GM19238 (cell line): ENCODE measurements around the gene NPPA.

Source experiments
- DNase-seq: peaks from one replicate; pipeline ENCODE4 v3.0.0; 2011; ENCODE audit warnings: low spot score; ENCODE audit not compliant: insufficient read length

NPPA gene

DNA sequence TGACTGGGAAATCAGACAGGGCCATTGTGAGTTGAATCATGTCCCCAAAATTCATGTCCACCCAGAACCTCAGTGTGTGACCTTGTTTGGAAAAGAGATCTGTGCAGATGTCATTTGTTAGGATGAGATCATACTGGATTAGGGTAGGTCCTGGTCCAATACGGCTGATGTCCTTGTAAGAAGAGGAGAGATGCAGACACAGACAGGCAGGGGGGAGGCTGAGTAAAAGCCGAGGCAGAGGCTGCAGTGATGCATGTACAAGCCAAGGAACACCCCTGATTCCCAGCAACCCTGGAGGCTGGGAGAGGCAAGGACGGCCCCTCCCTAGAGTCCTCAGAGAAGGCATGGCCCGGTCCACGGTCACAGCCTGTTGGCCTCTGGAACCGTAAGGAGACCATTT is 27.0 kb upstream of the NPPA start:
- no peak for DNase-seq

GRCh38 chr1:11874258-11874562 is 26.6 kb upstream of the NPPA start:
- no peak for DNase-seq

DNA sequence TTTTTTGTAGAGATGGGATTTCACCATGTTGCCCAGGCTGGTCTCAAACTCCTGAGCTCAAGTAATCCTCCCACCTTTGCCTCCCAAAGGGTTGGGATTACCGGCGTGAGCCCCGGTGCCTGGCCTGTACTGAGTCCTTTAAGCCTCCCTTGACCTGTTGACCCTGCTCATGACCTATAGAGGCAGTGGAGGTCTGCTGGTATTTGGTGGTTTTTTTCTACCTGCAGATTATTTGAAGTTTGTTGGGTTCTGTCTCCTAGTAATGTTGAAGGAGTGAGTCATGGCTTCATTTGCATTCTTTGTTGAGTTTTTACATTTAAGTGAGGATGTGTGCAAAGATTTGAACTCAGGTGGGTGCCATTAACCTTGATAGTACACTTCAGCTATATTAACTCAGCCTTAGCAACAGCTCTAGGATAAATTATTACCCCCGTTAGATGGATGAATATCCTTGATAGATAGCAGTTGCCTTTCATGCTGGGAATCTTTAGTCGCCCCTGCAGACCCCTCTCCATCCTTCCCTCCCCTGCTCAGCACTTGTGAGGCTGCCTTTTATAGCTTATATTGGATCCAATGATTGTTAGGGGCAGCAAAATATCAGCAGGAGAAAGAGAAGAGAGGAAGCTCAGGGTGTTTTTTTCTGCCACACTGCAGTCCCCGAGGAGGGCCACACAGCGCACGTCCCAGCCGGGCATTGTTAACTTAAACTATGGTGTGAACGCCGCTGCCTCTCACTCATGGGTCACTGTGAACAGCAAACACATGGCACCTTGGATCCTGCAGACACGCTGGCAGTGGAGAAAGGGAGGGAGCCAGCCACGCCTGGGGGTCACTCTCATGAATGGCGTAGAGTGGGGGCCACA is 26.0 kb upstream of the NPPA start:
- DNase-seq, result no peak

GRCh38 chr1:11872545-11872944 is 25.0 kb upstream of the NPPA start:
- DNase-seq, result no peak

DNA sequence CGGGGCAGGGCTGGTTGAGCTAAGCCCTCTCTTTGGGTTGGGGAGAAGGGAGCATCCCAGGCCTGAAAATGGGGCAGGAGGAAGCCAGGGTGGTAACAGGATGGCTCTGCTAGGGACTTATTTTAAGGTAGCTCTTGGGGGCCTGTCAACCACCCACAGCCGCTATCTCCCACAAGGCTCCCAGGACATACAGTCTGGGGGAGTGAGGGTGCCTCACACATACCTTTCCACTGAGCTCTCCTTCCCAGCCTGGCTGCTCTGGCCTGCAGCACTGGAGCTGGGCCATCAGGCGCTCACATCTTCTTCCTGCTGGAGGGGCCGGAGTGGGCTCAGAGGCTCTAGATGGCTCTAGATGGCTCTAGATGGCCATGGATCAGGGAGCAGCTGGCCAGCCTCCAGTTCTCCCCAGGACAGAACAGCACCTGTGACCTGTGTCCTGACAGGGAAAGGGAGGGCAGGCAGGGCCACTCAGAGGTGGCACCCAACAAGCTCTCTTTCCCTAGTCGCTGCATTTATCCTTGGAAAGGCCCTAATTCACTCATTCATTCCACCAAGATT is 22.1 kb upstream of the NPPA start:
- no peak for DNase-seq

- DNase-seq, result no peak
Measured at GRCh38 chr1:11869104-11869503, 21.5 kb upstream of the NPPA start.

- DNase-seq, result no peak
Measured at GRCh38 chr1:11868331-11868980, 20.9 kb upstream of the NPPA start.

GRCh38 chr1:11862890-11863289 is 15.3 kb upstream of the NPPA start:
- DNase-seq, result no peak

GRCh38 chr1:11860587-11860986 is 13.0 kb upstream of the NPPA start:
- no peak for DNase-seq

DNA sequence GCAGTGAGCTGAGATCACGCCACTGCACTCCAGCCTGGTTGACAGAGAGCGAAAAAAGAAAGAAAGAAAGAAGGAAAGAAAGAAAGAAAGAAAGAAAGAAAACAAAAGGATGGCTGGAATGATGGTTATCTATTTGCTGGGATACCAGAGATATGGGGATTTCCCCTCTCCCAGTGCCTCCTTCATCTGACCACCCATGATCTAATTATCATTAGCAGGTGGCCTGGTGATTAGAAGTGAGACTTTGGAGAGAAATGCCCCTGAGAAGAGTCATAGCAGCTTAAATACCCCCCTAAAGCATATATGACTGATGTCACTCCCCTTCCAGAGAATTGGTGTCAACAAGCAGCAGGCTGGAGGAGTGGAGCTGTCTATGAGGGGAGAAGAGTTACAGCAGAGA is 12.5 kb upstream of the NPPA start:
- no peak for DNase-seq

GRCh38 chr1:11858968-11859871 is 11.6 kb upstream of the NPPA start:
- DNase-seq, result peak; percentile 71

DNA sequence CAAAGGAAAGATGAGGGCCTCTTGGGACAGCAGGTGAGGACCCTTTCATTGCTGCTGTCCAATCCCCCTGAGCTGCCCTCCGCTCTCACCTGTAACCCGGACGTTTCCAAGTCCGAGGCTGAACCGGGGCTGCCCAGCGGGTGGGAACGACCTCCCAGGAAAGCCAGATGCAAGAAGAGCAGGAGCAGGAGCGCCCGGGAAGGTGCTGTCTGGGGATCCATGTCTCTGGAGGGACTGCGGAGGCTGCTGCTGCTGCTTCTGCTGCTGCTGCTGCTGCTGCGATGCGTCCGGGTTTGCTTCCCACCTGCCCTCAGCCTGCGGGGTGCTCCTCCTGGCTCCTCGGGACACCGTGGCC is 11.0 kb upstream of the NPPA start, which contains the start of gene NPPB:
Gene NPPB, minus strand, starts transcription at position 333 of the 355 bp plus-strand sequence. Its CDS starts 112 bp downstream, at position 221.
- DNase-seq, result no peak

GRCh38 chr1:11858158-11858557 is 10.6 kb upstream of the NPPA start:
- no peak for DNase-seq

- no peak for DNase-seq
Measured at GRCh38 chr1:11857164-11857851, 9.7 kb upstream of the NPPA start.

DNA sequence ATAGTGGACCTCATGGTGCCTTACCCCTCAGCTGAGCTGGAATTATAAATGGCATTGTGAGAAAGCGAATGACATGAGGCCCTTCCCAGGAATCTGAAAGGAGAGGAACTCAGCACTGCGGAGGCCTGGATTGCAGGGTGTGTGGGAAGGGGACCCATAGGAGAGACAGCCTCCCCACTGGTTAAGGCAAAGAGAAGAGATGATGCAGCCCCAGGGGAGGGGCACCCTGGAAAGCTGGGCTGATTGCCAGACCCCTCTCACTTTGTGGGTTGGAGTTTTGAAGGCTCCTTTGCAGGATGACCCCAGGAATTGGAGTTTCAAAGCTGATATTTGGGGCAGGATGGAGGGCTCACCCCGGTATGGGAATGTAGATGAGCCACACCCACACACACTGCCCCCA is 9.1 kb upstream of the NPPA start:
- DNase-seq, result no peak

DNA sequence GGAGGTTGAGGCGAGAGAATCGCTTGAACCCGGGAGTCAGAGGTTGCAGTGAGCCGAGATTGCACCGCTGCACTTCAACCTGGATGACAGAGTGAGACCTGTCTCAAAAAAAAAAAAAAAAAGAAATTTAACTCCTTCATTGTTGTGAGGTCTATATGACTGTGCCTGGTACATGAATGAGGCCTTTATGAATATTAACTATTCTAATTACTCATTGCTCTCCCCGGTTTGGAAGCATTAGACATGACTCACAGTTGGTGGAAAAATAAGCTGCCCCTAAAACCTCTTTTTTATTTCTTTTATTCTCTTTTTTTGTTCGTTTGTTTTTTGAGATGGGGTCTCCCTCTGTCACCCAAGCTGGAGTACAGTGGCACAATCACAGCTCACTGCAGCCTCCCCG is 7.8 kb upstream of the NPPA start:
- no peak for DNase-seq

GRCh38 chr1:11854519-11854918 is 6.9 kb upstream of the NPPA start:
- no peak for DNase-seq

GRCh38 chr1:11851180-11851579 is 3.6 kb upstream of the NPPA start:
- no peak for DNase-seq

- DNase-seq, result no peak
Measured at GRCh38 chr1:11850156-11850555, 2.6 kb upstream of the NPPA start.

DNA sequence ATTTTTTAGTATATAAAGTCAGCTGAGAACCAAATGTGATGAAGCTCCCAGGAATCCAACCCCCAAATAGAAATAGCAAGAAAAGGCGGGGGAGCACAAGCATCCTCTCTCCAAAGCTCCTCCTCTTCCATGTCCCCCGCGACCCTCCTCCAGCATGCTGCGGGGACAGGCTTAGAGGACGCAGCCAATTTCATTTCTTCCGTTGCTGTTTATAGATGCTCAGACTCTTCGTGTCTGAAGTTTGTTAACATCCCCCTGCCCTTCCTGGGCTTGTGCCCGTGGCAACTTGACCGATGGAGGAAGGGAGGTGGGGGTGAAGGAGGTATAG is 754 bp upstream of the NPPA start:
- no peak for DNase-seq

DNA sequence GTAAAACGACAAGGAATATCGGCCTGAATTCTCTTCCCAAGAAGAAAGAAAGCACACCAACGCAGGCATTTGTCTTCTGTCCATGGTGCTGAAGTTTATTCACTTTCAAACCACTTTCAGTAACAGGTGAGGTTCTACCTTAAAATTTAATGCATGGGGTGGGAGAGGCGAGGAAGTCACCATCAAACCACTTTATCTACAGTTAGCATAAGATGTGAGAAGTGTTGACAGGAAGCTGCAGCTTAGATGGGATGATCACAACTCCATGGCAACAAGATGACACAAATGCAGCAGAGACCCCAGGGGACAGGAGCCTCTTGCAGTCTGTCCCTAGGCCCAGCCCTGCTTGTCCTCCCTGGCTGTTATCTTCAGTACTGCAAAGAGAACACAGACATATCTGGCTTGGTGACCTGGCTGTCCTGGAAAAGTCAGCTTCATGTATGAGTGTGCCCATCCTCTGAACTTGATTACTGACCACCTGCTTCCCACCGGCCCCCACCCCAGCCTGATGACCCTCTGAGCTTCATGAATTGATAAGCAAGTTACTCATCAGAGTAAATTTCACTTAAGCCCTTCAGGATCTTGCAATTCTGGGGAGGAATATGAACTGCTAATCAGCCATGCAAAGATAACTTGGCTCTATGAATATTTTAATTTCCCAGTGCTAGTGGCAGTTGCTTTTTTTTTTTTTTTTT is 1.8 kb downstream of the NPPA start:
- DNase-seq, result no peak
